ENCODE results near the gene FBXO31. TPM values are rescaled to one million over a fixed set of nuclear protein-coding genes. Genes with fewer than 3 reads are reported as not detected.

The FBXO31 gene
- total and polyA plus RNA-seq, 2 of the 13 experiments (the other 11 are each of a cell fraction or from before 2014, with no cell fraction given), result 92.4 to 101 TPM

- TF ChIP-seq HINFP (CRISPR knock-in tag; IDR thresholded peaks at IDR 0.05; ENCODE audit: low read depth) (0 out of 2 replicates have a peak, but pooled peaks have one; percentile 46), KDM5A (IDR thresholded peaks at IDR 0.05; ENCODE audit: borderline replicate concordance, low read length) (no peak), MXD4 (CRISPR knock-in tag; IDR thresholded peaks at IDR 0.05) (no peak), HDAC2 (CRISPR knock-in tag; IDR thresholded peaks at IDR 0.05) (0 out of 2 replicates have a peak, but pooled peaks have one; percentile 37), ZNF264 (CRISPR knock-in tag; IDR thresholded peaks at IDR 0.05) (no peak), MIXL1 (CRISPR knock-in tag; IDR thresholded peaks at IDR 0.05) (no peak), ZBTB44 (CRISPR knock-in tag; IDR thresholded peaks at IDR 0.05) (0 out of 2 replicates have a peak, but pooled peaks have one; percentile 52), PAX8 (CRISPR knock-in tag; IDR thresholded peaks at IDR 0.05; ENCODE audit: borderline replicate concordance) (no peak), PATZ1 (CRISPR knock-in tag; IDR thresholded peaks at IDR 0.05) (no peak), JUND (CRISPR knock-in tag; IDR thresholded peaks at IDR 0.05) (0 out of 2 replicates have a peak, but pooled peaks have one; percentile 30), ZNF614 (CRISPR knock-in tag; IDR thresholded peaks at IDR 0.05; ENCODE audit: borderline replicate concordance) (0 out of 2 replicates have a peak, but pooled peaks have one; percentile 19), ZNF44 (CRISPR knock-in tag; IDR thresholded peaks at IDR 0.05) (no peak), SALL1 (CRISPR knock-in tag; IDR thresholded peaks at IDR 0.05) (peak; percentile 30; the same call in 1 of the 2 replicates), ETV6 (CRISPR knock-in tag; conservative IDR thresholded peaks at IDR 0.05) (peak; percentile 67; the same call in 1 of the 2 replicates), PRMT3 (CRISPR knock-in tag; IDR thresholded peaks at IDR 0.05; ENCODE audit: borderline replicate concordance, low read depth) (no peak), ZNF780A (CRISPR knock-in tag; IDR thresholded peaks at IDR 0.05) (peak; percentile 38; the same call in 1 of the 2 replicates), ZBTB7B (CRISPR knock-in tag; IDR thresholded peaks at IDR 0.05) (peak; percentile 29; the same call in 1 of the 2 replicates), FOXJ3 (CRISPR knock-in tag; IDR thresholded peaks at IDR 0.05; ENCODE audit: borderline replicate concordance) (no peak), TCF12 (IDR thresholded peaks at IDR 0.05) (no peak), TCF12 (CRISPR knock-in tag; IDR thresholded peaks at IDR 0.05) (no peak), NCOR1 (IDR thresholded peaks at IDR 0.05; ENCODE audit: borderline replicate concordance, low read length) (no peak), ZNF441 (CRISPR knock-in tag; IDR thresholded peaks at IDR 0.05; ENCODE audit: borderline replicate concordance) (peak; percentile 56; the same call in 1 of the 2 replicates)
These were observed 9.5 kb upstream of the FBXO31 start (continued) for GRCh38 chr16:87392821-87393679.

Data from HepG2 (cell line).